Activated T-cell treated with anti-CD3 and anti-CD28 coated beads, Interleukin-2, amount 50 U/mL, for 24 hours (primary cell): Measurements from ENCODE around the gene TMEM187.
A peak's percentile ranks its signal among the peaks of the same experiment; 100 is the strongest.

Experiments
- DNase-seq: peaks from one replicate; pipeline ENCODE4 v3.0.0-alpha.2; 2020
- H3K27ac Mint-ChIP-seq: 2 replicates; pipeline ENCODE4 v1.8.0; 2020; ENCODE audit warnings: mild to moderate bottlenecking, mixed read lengths
- H3K27me3 Mint-ChIP-seq: 2 replicates; pipeline ENCODE4 v1.8.0; 2020; ENCODE audit warnings: mixed read lengths
- H3K36me3 Mint-ChIP-seq: 2 replicates; pipeline ENCODE4 v1.8.0; 2020; ENCODE audit warnings: low read depth, mixed read lengths
- H3K4me1 Mint-ChIP-seq: 2 replicates; pipeline ENCODE4 v1.8.0; 2020; ENCODE audit warnings: low read depth, mixed read lengths
- H3K4me3 Mint-ChIP-seq: 2 replicates; pipeline ENCODE4 v1.8.0; 2020; ENCODE audit warnings: mild to moderate bottlenecking, moderate library complexity, mixed read lengths
- H3K9me3 Mint-ChIP-seq: 2 replicates; pipeline ENCODE4 v1.8.0; 2020; ENCODE audit warnings: mixed read lengths

TMEM187 gene

DNA sequence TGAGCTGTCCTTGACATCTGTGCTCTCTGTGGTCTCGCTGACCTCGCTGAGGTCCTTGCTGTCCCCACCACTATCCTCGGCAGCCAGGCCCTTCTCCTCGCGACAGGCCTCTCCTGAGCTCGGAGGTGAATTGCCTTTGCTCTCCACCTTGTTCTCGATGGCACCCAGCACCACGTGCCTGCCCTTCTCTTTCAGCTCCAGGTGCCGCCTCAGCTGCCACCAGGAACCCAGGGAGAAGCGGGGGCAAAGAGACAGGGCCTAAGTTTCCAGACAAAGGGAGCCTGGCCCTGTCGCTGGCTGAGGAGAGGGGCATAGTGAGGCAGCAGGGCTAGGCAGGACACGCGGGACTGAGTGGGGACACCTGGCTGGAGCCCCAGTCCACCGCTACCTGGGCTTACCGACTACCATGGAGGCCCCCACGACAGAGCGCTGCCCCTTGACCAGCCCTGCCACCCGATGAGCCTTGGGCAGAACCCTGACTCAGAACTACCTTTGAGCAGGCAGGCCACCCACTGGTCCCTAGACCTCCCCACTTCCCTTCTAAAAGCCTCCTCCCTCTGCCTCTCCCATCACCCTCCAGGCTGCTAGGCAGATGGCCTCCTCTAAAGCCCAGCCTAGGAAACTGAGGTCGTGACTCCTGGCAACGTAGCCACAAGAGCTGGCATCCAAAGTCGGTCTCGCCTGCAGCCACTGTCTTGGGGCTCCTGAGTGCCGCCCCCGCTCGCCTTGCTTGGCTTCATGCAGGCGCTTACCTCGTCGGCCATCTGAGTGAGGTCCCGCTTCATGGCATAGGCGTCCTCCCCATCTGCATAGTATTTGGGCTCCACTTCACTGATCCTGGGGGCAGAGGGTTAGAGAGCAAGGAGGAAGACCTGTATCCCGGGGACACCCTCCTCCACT is 42.3 kb upstream of the TMEM187 start:
- Mint-ChIP-seq H3K9me3 (no peaks in the 10 kb centered on the region), H3K27me3 (peaks cover 3% of the 10 kb centered on the region), H3K27ac (peak overlapping the region; percentile 74), H3K4me3 (no peak overlapping the region), H3K4me1 (peaks cover 52% of the 10 kb centered on the region), H3K36me3 (peaks cover 66% of the 10 kb centered on the region)
- DNase-seq = no peak

DNA sequence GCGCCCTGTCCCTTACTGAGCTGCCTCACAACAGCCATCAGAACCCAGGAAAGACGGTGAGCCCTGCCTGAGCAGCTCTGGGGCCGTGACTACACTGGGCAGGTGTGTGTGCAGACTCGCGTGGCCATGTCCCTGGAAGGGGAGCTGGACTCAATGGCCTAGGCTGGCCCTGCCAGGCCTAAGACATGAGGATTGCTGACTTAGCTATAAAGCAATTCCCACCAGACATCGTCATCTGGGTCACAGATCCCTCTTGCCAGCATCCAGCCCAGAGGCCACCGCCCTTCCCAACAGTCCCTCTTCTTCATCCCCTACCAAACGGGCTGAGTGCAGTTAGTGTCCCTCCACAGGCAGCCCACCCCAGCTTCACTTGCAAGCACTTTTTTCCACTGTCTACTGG is 41.4 kb upstream of the TMEM187 start:
- Mint-ChIP-seq H3K27me3 (peaks cover 3% of the 10 kb centered on the region), H3K27ac (peak overlapping the region; percentile 81), H3K9me3 (no peaks in the 10 kb centered on the region), H3K4me1 (peaks cover 52% of the 10 kb centered on the region), H3K4me3 (no peak overlapping the region), H3K36me3 (peaks cover 61% of the 10 kb centered on the region)
- no peak for DNase-seq

DNA sequence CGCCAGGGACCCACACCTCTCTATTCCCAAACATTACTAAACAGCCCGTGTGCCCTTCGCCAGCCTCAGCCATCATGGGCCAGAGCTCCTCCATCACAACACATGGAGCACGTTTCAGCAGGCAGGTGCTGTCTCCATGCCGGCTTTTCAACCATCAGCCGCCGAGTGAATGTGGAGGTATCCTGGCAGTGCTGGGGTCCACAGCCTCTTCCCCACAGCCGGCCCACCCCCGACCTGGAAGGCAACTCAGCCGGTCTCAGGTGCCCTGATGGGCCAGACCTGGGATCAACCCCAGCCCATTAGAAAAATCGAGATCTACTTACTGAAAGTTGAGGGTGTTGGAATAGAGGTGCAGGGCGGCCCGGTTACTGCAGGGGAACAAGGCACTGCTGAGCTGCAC is 40.8 kb upstream of the TMEM187 start:
- Mint-ChIP-seq H3K4me1 (peaks cover 50% of the 10 kb centered on the region), H3K27ac (peak overlapping the region; percentile 81), H3K36me3 (peaks cover 61% of the 10 kb centered on the region), H3K4me3 (peak overlapping the region; percentile 0), H3K27me3 (peaks cover 6% of the 10 kb centered on the region), H3K9me3 (no peaks in the 10 kb centered on the region)
- no peak for DNase-seq

DNA sequence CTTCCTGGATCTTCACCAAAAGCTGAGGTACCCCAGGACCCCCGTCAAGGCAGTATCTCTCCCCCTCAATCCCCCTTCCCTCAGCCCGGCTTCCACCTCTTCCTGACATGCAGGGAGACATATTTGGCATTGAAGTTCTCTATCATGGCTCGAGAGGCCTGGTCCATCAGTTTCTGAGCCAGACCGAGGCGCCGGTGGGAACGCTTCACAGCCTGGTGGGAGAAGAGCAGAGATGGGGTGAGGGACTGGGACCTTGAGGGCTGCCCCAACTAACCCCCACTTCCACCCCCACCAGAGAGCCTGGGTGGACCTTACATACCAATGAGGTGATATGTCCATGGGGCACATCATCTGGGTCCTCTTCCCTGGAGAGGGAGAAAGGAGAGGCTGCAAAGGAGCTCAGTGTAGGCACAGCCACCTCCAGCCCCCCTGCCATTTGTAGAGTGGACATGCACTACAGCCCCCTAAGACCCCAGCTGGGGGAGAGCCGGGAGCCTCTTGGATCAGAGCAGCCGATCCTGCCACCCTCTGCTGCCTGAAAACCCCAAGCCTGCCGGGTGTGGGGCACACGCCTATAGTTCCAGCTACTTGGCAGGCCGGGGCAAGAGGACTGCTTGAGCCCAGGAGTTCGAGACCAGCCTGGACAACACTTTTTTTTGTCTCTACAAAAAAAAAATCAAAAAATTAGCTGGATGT is 40.2 kb upstream of the TMEM187 start:
- H3K27ac Mint-ChIP-seq = peak overlapping the region; percentile 81
- peak overlapping the region; percentile 91 for H3K4me3 Mint-ChIP-seq
- H3K9me3 Mint-ChIP-seq = no peaks in the 10 kb centered on the region
- H3K4me1 Mint-ChIP-seq = peaks cover 43% of the 10 kb centered on the region
- no peak for DNase-seq
- H3K27me3 Mint-ChIP-seq = peaks cover 7% of the 10 kb centered on the region
- H3K36me3 Mint-ChIP-seq = peaks cover 61% of the 10 kb centered on the region

DNA sequence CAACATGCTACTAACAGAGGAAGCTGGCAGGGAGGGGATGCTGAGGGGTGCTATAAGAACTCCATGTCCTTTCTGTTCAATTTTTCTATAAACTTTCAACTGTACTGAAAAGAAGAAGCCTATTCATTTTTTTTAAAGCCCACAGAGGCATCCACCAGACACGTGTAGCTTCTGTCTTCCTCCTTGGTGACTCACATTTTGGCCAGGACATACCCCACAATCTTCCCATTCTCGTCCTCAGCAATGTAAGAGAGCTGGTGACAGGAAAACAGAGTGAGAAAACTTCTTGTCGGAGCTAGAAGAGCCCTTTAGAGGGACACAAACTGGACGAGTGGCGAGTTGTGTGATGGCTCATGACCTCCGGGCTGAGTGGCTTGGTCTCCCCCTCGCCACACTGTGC is 38.8 kb upstream of the TMEM187 start:
- H3K9me3 Mint-ChIP-seq = no peaks in the 10 kb centered on the region
- peaks cover 10% of the 10 kb centered on the region for H3K27me3 Mint-ChIP-seq
- H3K4me3 Mint-ChIP-seq = peak overlapping the region; percentile 91
- no peak for DNase-seq
- peaks cover 42% of the 10 kb centered on the region for H3K4me1 Mint-ChIP-seq
- H3K27ac Mint-ChIP-seq = peak overlapping the region; percentile 77
- H3K36me3 Mint-ChIP-seq = peaks cover 57% of the 10 kb centered on the region

DNA sequence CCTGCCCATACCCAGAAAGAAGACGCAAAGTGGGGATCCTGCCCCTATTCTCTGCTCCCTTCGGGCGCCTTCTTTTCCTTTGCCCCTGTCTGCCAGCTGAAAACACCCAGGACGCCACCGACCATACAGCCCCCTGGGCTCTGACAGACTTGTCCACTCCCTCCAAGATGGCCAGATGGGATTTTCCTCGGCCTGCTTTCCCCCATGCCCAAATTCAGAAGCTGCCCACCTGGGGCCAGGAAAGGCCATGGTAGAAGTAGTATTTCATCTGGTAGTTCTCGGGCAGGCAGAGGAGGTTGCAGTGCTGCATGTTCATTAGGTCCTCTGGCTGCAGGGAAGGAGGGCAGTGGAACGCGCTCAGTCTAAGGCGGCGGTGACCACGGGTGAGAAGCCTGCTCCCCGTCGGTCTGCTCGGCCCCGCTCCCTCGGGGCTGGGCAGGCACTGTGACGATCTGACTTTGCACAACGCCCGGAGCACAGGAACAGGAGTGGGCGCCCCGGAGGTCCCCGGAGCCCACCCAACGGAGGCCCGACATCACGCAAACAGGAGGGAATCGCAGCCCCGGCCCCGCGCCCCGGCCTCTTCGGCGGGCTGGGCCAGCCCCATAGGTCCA is 38.3 kb upstream of the TMEM187 start:
- no peaks in the 10 kb centered on the region for H3K9me3 Mint-ChIP-seq
- H3K4me3 Mint-ChIP-seq = peak overlapping the region; percentile 91
- H3K4me1 Mint-ChIP-seq = peaks cover 37% of the 10 kb centered on the region
- DNase-seq = peak; percentile 60
- H3K36me3 Mint-ChIP-seq = peaks cover 52% of the 10 kb centered on the region
- H3K27ac Mint-ChIP-seq = peak overlapping the region; percentile 77
- H3K27me3 Mint-ChIP-seq = peaks cover 10% of the 10 kb centered on the region

DNA sequence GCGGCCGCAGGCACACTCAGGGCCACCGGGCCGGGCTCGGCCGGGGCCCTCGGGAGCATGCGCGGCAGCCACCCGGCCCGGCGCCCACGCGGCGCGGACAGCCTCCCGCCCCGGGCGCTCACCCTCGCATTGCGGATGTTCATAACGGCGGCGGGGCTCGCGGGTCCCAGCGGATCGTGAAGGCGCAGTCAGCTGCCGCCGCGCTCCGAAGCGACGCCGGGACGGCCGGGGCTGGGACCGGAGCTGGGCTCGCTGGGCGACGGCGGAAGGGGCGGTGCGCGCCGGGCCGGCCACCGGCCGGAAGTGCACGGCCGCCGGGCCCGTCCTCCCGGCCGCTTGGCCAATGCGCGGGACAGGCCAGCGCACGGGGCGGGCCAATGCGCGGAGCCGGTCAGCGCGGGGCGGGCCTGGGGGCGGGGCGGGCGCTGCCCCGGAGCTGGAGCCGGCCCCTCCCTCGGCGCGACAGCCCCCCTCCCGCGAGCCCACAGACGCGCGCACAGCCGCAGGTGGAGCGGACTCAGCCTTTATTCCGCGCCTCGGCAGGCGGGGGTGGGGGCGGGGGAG is 37.7 kb upstream of the TMEM187 start, which contains the start of gene NAA10:
Gene NAA10 (minus strand): TSS at position 276 of the 564 bp plus-strand sequence. CDS start 133 bp downstream, at position 143.
- Mint-ChIP-seq H3K9me3 (no peaks in the 10 kb centered on the region), H3K27me3 (peaks cover 10% of the 10 kb centered on the region), H3K4me3 (peak within 1 kb of the TSS; percentile 91), H3K4me1 (peaks cover 31% of the 10 kb centered on the region), H3K36me3 (peaks cover 46% of the 10 kb centered on the region), H3K27ac (peak within 1 kb of the TSS; percentile 77)
- DNase-seq = peak; percentile 82

DNA sequence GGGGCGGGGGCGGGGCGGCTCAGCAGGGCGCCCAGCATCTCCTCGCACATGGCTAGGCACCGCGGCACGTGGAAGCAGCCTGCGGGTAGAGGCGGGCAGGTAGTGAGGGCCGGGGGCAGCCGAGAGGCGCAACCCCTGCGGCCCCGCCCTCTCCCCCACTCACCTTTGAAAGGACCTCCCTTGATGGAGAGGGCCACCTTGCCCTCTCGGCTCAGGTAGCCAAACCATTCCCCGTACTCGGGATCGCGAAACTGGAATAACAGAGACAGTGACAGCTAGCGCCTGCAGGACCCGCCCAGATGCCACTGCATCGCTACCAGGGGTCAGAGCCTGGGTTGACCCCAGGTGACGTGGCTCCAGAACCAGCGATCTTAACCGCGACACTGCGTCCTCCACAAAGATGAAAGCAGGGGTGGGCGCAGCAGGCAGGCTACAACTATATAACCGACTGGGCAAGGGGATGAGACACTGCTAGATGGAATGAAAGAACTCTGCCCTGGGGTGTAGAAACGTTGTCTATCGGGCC is 37.2 kb upstream of the TMEM187 start:
- Mint-ChIP-seq H3K4me3 (peak overlapping the region; percentile 71), H3K9me3 (no peaks in the 10 kb centered on the region), H3K4me1 (peaks cover 28% of the 10 kb centered on the region), H3K27ac (peak overlapping the region; percentile 74), H3K36me3 (peaks cover 41% of the 10 kb centered on the region), H3K27me3 (peaks cover 13% of the 10 kb centered on the region)
- DNase-seq = no peak

DNA sequence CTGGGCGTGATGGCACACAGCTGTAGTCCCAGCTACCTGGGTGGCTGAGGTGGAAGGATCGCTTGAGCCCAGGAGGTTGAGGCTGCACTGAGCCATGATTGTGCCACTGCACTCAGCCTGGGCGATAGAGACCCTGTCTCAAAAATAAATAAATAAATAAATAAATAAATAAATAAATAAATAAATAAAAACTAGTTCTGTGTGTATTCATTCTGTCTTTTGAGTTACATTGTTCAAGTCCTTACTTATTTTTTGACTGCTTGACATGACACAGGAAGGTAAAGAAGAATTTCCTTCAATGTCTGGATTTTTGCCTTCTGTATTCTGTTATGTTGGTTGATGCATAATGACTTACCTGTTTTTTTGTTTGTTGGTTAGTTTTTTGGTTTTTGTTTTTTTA is 35.5 kb upstream of the TMEM187 start:
- Mint-ChIP-seq H3K27ac (no peak overlapping the region), H3K4me3 (no peak overlapping the region), H3K27me3 (peaks cover 19% of the 10 kb centered on the region), H3K36me3 (peaks cover 27% of the 10 kb centered on the region), H3K4me1 (peaks cover 23% of the 10 kb centered on the region), H3K9me3 (no peaks in the 10 kb centered on the region)
- DNase-seq = no peak

DNA sequence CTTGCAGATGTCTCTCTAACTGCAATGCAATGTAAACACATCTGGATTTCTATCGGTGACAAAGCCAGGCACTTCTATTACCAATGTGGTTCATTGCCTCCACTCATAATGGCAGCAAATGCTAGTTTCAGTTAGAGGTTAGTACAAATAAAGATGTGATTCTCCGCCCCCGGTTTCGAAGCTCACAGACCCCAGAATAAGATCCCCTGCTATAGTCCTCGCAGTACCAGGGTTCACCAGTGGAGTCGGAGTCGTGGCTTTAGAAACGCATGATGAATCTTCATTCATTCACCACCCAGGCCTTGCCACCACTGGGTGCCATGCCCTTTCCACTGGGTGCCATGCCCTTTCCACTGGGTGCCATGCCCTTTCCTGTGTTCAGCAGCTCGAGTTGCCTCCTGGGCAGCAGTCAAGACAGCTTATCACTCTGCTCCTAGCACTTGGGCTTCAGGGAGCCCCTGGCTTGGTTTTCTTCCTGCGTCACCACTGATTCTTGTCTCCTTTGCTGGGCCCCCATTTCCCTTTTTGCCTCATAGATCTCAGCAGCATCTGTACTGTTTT is 34.2 kb upstream of the TMEM187 start:
- peaks cover 21% of the 10 kb centered on the region for H3K27me3 Mint-ChIP-seq
- no peaks in the 10 kb centered on the region for H3K9me3 Mint-ChIP-seq
- peaks cover 21% of the 10 kb centered on the region for H3K4me1 Mint-ChIP-seq
- no peak for DNase-seq
- H3K4me3 Mint-ChIP-seq = no peak overlapping the region
- H3K36me3 Mint-ChIP-seq = peaks cover 15% of the 10 kb centered on the region
- peak overlapping the region; percentile 15 for H3K27ac Mint-ChIP-seq

DNA sequence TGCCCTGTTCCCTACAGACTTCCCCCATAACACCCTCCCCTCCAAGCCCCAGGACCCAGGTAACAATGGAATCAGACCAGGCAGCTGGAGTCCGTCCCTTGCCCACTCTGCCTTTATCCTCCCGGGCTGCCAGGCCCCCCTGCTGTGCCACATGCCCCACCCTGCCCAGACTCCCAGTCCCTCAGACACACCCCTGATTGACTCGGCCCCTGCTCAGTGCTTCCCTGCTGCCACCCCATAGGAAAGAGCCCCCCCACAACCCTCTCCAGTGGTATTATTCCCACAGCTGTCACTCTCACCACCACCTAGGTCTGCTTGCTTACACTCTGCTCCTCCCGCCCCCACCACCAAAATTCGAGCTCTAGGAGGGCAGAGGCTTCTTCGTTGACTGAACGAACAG is 33.0 kb upstream of the TMEM187 start:
- no peak overlapping the region for H3K4me3 Mint-ChIP-seq
- DNase-seq = no peak
- peaks cover 25% of the 10 kb centered on the region for H3K4me1 Mint-ChIP-seq
- H3K27me3 Mint-ChIP-seq = peaks cover 26% of the 10 kb centered on the region
- H3K36me3 Mint-ChIP-seq = peaks cover 6% of the 10 kb centered on the region
- H3K9me3 Mint-ChIP-seq = no peaks in the 10 kb centered on the region
- H3K27ac Mint-ChIP-seq = no peak overlapping the region

DNA sequence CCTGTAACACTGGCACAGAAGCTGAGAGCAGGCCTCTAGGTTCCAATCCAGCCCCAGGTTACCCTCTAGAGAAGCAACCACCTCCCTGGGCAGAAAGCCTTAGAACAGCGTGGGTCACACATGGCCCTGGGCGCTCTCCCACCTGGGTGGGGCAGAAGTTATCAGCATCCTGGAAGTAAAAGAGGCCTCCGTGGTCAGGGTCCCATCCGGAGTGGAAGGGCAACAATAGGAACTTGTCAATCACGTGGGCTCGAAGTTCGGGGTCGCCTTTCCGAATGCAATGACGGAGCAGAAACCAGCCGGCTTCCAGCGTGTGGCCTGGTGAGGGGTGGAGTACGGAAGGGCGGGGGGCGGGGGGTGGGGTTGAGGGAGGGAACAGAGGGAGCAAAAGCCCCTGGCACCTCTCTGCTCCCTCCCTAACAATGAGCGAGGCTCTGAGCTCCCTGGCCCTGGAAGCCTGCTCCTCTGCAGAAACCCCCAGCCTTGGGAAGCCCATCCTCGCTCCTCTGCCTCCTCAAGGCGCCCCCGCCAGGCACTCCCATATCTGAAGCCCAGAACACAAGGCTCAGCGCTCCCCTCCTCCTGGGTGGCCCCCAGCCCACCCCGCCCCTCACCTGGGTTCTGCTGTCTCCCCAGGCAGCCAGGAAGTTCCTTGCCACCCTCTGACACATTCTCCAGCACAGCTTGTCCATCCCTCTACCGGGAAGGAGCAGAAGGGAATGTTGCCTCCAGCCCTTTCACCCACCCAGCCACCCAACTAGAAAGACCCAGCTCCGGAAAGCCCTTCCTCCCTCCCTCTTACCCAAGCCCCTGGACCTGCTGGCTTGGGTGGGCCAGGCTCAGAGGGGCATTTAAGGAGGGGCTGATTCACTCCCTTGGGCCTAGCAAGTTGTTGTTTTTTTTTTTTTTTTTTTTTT is 31.0 kb upstream of the TMEM187 start:
- Mint-ChIP-seq H3K36me3 (peaks cover 6% of the 10 kb centered on the region), H3K9me3 (no peaks in the 10 kb centered on the region), H3K4me1 (peaks cover 19% of the 10 kb centered on the region), H3K27ac (peak overlapping the region; percentile 83), H3K4me3 (peak overlapping the region; percentile 69), H3K27me3 (peaks cover 24% of the 10 kb centered on the region)
- DNase-seq = no peak

DNA sequence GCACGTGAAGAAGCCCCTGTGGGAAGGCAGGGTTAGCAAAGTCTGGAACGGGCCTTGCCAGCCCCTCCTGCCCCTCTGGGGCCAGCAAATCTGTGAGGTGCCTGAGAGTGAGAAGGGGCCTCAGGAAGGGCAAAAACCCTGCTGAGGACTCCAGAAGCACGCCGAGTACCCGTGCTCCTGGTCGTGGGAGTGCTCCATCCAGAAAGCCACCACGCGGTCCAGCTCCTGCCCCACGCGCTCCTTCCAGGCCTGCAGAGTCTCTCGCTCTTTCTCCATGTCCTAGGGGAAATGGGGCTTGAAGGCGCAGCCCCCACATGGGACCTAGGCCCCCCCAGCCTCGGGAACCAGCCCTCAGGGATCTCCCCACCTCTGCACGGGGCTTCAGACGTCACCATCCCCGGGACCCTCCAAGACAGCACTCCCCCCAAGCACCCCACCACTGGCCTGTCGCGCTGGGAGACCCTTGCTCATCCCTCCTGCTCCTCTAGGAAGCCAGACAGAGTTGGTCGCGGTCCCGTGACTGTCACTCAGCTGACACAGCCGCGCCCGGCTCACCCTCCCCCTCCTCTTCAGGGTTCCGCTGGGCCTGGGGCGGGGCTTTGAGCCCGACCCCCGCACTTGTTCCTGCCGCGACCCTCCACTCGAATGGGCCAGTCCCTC is 28.3 kb upstream of the TMEM187 start, which contains the start of gene RENBP:
Gene RENBP (minus strand): TSS at position 504 of the 660 bp plus-strand sequence. CDS start 33 bp downstream, at position 471.
- H3K9me3 Mint-ChIP-seq = no peaks in the 10 kb centered on the region
- H3K36me3 Mint-ChIP-seq = peaks cover 25% of the 10 kb centered on the region
- DNase-seq = no peak
- H3K27me3 Mint-ChIP-seq = peaks cover 19% of the 10 kb centered on the region
- H3K27ac Mint-ChIP-seq = peak within 1 kb of the TSS; percentile 81
- H3K4me3 Mint-ChIP-seq = peak within 1 kb of the TSS; percentile 80
- H3K4me1 Mint-ChIP-seq = peaks cover 29% of the 10 kb centered on the region
